ENCODE measurements around the gene MED12L.

DNA sequence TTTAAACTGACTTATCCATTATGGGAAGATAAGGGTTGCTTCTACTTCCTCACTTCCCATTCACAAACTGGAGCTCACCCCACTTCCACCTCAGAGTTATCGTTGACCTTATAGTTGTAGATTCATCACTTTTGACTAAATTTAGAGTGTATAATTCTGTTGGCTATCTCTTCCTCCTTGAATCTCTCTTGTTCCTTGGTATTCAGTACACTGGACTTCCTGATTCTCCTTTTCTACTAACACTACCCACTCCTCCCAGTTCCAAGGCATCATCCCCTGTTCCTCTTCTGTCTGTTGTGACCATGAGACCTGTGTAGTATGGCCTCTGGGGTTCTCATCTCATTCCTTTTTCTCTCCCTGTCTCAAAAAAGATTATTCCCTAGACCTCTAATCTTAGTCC lies 237.0 kb downstream of the MED12L start:
- no peak for TF ChIP-seq FOXM1 (IDR thresholded peaks at IDR 0.05; ENCODE audit: low read depth)
- TF ChIP-seq EZH2phosphoT487 (IDR thresholded peaks at IDR 0.05; ENCODE audit: borderline replicate concordance, low read depth), result no peak
- no peak for TF ChIP-seq TCF12 (IDR thresholded peaks at IDR 0.05)
- TF ChIP-seq, protein P1, sequence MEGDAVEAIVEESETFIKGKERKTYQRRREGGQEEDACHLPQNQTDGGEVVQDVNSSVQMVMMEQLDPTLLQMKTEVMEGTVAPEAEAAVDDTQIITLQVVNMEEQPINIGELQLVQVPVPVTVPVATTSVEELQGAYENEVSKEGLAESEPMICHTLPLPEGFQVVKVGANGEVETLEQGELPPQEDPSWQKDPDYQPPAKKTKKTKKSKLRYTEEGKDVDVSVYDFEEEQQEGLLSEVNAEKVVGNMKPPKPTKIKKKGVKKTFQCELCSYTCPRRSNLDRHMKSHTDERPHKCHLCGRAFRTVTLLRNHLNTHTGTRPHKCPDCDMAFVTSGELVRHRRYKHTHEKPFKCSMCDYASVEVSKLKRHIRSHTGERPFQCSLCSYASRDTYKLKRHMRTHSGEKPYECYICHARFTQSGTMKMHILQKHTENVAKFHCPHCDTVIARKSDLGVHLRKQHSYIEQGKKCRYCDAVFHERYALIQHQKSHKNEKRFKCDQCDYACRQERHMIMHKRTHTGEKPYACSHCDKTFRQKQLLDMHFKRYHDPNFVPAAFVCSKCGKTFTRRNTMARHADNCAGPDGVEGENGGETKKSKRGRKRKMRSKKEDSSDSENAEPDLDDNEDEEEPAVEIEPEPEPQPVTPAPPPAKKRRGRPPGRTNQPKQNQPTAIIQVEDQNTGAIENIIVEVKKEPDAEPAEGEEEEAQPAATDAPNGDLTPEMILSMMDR (IDR thresholded peaks at IDR 0.05), result no peak
- no peak for TF ChIP-seq SIN3A (IDR thresholded peaks at IDR 0.05; ENCODE audit: borderline replicate concordance, low read depth, low read length)
- TF ChIP-seq POLR2AphosphoS5 (IDR thresholded peaks at IDR 0.05; ENCODE audit: low read depth, low read length), result no peak
- no peak for TF ChIP-seq NFIC (IDR thresholded peaks at IDR 0.05; ENCODE audit: borderline replicate concordance)
- TF ChIP-seq TAF1 (IDR thresholded peaks at IDR 0.05; ENCODE audit: borderline replicate concordance, low read depth, low read length), result no peak
- TF ChIP-seq TEAD4 (IDR thresholded peaks at IDR 0.05; ENCODE audit: borderline replicate concordance, insufficient read depth), result no peak

All from SK-N-SH (cell line).